NT2/D1 (cell line): Measurements from ENCODE around the gene SIX1.

ENCODE experiments used
- YY1 ChIP-seq: IDR thresholded peaks from 2 replicates; pipeline ENCODE4 v1.6.1; 2011; ENCODE audit not compliant: insufficient read length, insufficient read depth
- ZNF274 ChIP-seq: IDR thresholded peaks from 2 replicates; pipeline ENCODE4 v1.6.1; 2011; ENCODE audit warnings: mild to moderate bottlenecking, low read depth, low read length

DNA sequence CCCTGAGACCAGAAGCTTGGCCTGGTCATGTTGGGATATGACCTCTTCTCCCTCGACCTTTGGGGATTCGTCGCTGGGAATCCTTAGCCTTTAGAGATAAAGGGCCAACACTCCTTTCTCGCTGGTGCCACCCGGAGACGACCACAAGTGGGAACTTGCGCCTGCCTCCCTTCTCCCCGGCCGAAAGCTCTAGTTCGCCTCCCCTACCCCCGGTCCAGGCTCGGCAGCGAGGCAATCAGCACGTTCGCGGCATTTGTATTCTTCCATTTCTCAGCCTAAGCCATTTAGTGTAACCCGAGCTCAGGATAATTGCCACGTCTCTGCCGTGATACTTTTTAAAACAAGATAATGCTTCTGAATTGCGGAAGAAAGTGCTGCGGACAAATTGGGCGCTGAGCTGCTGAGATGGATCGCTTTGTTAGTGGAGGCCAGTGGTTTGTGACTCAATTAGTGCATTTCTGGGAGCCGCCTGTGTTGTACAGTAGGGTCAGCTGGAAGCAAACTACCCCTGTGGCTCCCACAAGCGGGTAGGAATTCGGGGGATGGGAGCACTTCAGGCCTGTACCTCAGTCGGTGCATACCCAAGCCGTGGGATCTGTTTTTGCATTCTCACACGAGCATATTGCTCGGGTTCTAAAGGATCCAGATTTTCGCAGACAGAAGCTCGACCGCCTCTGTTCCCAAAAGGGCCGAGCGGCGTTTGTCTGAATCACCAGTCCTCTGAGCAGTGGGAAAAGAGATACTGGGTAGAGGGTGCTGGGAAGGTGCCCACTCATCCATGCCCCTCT is 6.8 kb upstream of the SIX1 start:
- no peak for TF ChIP-seq ZNF274
- TF ChIP-seq YY1, result no peak
